ENCODE results near the gene IL34.

Gene IL34

DNA sequence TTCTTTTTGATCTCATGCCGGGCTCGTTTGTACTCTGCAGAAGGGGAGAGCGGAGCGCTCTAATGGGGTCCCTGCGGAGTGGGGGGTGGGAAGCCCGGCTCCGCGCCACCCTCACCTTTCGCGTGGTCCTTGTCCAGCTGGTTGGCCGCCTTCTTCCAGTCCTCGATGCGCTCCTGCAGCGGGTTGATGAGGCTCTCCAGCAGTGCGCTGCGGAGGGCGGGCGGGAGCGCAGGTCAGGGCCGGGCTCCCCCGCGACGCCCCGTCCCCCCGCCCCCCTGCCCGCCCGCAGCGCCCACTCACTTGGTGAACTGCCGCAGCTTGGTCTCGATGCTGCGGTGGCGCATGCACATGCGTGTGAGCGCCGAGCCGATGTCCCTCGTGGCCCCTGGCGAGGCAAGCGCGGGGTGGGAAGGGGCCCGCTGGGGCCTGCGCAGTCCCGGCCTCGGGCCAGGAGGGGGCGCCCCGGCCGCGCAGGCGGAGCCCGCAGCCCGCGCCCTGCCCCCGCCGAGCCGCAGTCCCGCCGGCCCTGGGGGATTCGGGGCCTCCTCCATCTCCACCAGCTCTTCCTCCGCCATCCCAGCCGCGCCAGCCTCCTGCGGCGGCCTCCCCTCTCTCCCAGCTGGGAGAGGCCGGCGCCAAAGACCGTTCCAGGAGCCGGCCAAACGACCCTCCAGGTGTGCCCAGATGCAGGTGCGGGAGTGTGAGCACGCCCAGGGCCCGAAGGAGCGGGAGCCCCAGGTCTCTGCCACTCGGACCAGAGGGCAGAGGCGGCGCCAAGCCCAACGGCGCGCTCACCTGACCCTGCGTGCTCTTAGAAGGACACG lies 33.5 kb downstream of the IL34 start:
- TF ChIP-seq CTCF (conservative IDR thresholded peaks at IDR 0.05; ENCODE audit: low read depth, low read length), result peak; percentile 36
- no peak for DNase-seq (ENCODE audit: low read depth)
- no peak overlapping the region for H3K4me3 ChIP-seq (ENCODE audit: low read depth, low read length)

DNA sequence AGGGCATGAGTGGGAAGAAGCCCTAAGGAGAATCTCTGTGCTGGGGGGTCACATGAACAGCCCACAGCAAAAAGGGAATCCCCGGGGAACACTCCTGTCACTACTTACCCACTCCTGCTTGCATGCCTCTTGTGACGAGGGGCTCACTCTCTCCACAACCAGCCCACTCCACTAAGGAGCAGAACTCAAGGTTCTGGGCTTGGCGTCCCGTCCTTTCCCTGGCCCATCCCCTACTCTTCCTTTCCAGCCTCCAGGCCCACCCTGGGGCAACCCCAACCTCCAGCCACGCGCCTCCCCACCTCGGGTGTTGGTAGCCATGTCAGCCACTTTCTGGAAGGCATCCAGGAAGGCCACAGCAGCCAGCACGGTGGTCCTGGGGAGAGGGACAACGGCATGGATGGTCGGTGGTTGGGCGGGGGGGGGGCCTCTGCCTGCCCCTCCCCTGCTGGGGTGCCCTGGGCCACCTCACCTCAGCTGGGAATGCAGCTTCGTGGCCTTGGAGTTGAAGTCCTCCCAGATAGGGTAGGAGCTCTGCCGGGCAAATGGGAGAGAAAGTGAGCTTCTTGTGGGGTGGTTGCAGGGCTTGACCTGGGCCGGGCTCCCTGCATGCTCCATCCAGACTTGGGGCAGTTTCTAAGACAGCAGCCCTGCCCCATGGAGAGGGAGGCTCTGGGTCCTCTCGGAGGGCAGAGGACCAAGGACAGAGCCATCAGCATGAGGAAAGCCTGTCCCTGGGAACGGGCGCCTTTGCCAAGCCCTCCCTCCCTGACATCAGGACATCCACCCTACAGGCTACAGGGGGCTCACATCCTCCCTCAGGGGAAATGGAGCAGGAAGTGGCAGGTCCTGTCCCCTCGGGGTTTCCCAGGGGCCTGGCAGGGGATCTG lies 34.4 kb downstream of the IL34 start:
- no peak for DNase-seq (ENCODE audit: low read depth)
- H3K4me3 ChIP-seq (ENCODE audit: low read depth, low read length), result no peak overlapping the region
- TF ChIP-seq CTCF (conservative IDR thresholded peaks at IDR 0.05; ENCODE audit: low read depth, low read length), result no peak

GRCh38 chr16:70681382-70682238 lies 35.3 kb downstream of the IL34 start:
- no peak for DNase-seq (ENCODE audit: low read depth)
- no peak for TF ChIP-seq CTCF (conservative IDR thresholded peaks at IDR 0.05; ENCODE audit: low read depth, low read length)
- H3K4me3 ChIP-seq (ENCODE audit: low read depth, low read length), result no peak overlapping the region

DNA sequence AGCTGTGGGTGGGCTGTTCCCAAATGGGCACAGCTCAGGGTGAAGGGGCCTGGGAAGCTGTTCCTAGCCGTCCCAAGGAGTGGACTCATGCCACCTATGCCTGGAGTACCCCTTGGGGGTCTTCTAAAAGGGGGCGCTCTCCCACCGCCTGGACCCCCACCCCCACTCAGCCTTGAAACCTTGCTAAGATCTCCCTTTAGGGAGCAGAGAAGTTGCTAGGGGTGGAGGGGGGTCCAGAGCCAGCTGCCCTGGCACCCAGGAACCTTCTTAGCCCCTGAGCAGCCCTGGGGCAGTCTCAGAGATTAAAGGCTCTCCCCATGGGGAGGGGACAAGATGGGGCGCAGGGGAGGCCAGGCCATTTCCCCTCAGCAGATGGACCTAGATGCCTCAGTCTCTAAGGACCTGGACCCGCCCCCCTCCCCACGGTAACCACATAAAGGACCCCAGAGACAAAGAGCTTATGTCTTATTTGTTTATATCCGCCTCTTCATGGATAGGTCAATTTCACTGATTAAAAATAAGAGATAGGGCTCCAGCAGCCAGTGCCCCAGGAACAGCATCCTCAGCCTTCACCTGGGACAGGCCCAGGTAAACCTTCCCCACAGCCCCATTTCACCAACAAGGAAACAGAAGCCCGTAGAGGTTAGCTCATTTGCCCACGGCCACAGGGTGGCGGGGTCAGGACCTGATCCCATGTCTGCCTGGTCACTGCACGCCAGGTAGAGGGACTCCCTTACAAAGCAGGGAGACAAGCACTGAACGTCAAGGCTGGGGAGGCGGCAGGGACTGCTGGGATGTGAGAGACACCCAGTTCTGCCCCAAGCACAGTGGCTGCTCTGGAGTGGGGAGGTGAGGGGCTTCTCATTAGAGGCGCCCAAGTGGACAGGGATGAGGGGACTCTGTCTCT lies 36.1 kb downstream of the IL34 start:
- no peak overlapping the region for H3K4me3 ChIP-seq (ENCODE audit: low read depth, low read length)
- no peak for TF ChIP-seq CTCF (conservative IDR thresholded peaks at IDR 0.05; ENCODE audit: low read depth, low read length)
- no peak for DNase-seq (ENCODE audit: low read depth)

- peak overlapping the region; percentile 7 for H3K4me3 ChIP-seq (ENCODE audit: low read depth, low read length)
- no peak for TF ChIP-seq CTCF (conservative IDR thresholded peaks at IDR 0.05; ENCODE audit: low read depth, low read length)
- no peak for DNase-seq (ENCODE audit: low read depth)
Measured at GRCh38 chr16:70683146-70683944, 37.0 kb downstream of the IL34 start.
